ENCODE data around the gene TTR. TPM values are rescaled to one million over a fixed set of nuclear protein-coding genes. Genes with fewer than 3 reads are reported as not detected.

TTR gene
- polyA plus RNA-seq, 1 of the 3 experiments (the other 2 are of a cell fraction), result not detected

GRCh38 chr18:31632356-31632755, 40.7 kb downstream of the TTR start:
- H3K36me3 ChIP-seq (replicated peaks in 1 of 2; ENCODE audit: control insufficient read depth in 1 of 2, insufficient read depth in 2 of 2, low read length in 1 of 2), result peaks cover 0 to 2% of the 10 kb centered on the region in 2 experiments
- H3K9ac ChIP-seq, result no peak overlapping the region
- no peak overlapping the region for H3K4me2 ChIP-seq
- CTCF ChIA-PET, result no interaction called here
- no peaks in the 10 kb centered on the region for H3K9me2 ChIP-seq
- H3K9me3 ChIP-seq, result no peaks in the 10 kb centered on the region
- no peaks in the 10 kb centered on the region for H3K79me2 ChIP-seq (ENCODE audit: insufficient read depth)
- H3K27ac ChIP-seq (ENCODE audit: low read depth in 2 of 2, low read length in 1 of 2), result no peak overlapping the region
- no peaks in the 10 kb centered on the region for H3F3A ChIP-seq (replicated peaks; ENCODE audit: insufficient read depth)
- WGBS (ENCODE audit: low lambda C conversion rate), result 86% methylated on average over 1 of the region's 1 CpG
- POLR2A ChIA-PET, result no interaction called here
- H4K20me1 ChIP-seq (ENCODE audit: insufficient read depth), result no peaks in the 10 kb centered on the region
- H3K4me3 ChIP-seq (ENCODE audit: low read depth in 2 of 2, low read length in 1 of 2), result no peak overlapping the region
- DNase-seq, result no peak
- no peaks in the 10 kb centered on the region for H3K4me1 ChIP-seq (ENCODE audit: control insufficient read depth in 1 of 2, insufficient read depth in 2 of 2, low read depth in 1 of 2, low read length in 1 of 2)
- no peaks in the 10 kb centered on the region for H3K27me3 ChIP-seq (ENCODE audit: insufficient read depth)
- TF ChIP-seq POLR2AphosphoS5 (IDR thresholded peaks at IDR 0.05; ENCODE audit: low read depth, low read length) (no peak), GABPA (IDR thresholded peaks at IDR 0.05; ENCODE audit: low read depth) (no peak), USF2 (IDR thresholded peaks at IDR 0.05; ENCODE audit: borderline replicate concordance, low read depth, low read length) (no peak)
- H2AFZ ChIP-seq (ENCODE audit: low read depth), result no peak overlapping the region

- ChIA-PET POLR2A (no interaction called here), CTCF (interaction anchor here (1.2 kb wide), 1 partner anchor 85 kb away, joined by 3 read pairs; no protein-coding TSS in a partner anchor)
- 94% methylated on average over 9 of the region's 10 CpGs for WGBS (ENCODE audit: low lambda C conversion rate)
- H4K20me1 ChIP-seq (ENCODE audit: insufficient read depth), result no peaks in the 10 kb centered on the region
- no peak for DNase-seq
- H3K27ac ChIP-seq (ENCODE audit: low read depth in 2 of 2, low read length in 1 of 2), result no peak overlapping the region
- no peak overlapping the region for H3K4me2 ChIP-seq
- no peaks in the 10 kb centered on the region for H3K9me2 ChIP-seq
- TF ChIP-seq TCF12 (IDR thresholded peaks at IDR 0.05) (no peak), USF1 (IDR thresholded peaks at IDR 0.05; ENCODE audit: borderline replicate concordance, low read depth) (no peak), USF2 (IDR thresholded peaks at IDR 0.05; ENCODE audit: borderline replicate concordance, low read depth, low read length) (no peak), FOXM1 (IDR thresholded peaks at IDR 0.05; ENCODE audit: low read depth) (no peak), MXI1 (IDR thresholded peaks at IDR 0.05; ENCODE audit: low read depth, low read length) (no peak), POLR2AphosphoS5 (IDR thresholded peaks at IDR 0.05; ENCODE audit: low read depth, low read length) (no peak), SIN3A (IDR thresholded peaks at IDR 0.05; ENCODE audit: borderline replicate concordance, low read depth, low read length) (no peak), NFIC (IDR thresholded peaks at IDR 0.05; ENCODE audit: borderline replicate concordance) (no peak), RXRA (IDR thresholded peaks at IDR 0.05; ENCODE audit: borderline replicate concordance, low read depth) (no peak), FOXJ3 (CRISPR knock-in tag; IDR thresholded peaks at IDR 0.05) (no peak), GABPA (IDR thresholded peaks at IDR 0.05; ENCODE audit: low read depth) (no peak), FOSL2 (IDR thresholded peaks at IDR 0.05; ENCODE audit: borderline replicate concordance, low read depth) (no peak)
- H3K4me3 ChIP-seq (ENCODE audit: low read depth in 2 of 2, low read length in 1 of 2), result no peak overlapping the region
- no peak overlapping the region for H2AFZ ChIP-seq (ENCODE audit: low read depth)
- H3K9ac ChIP-seq, result no peak overlapping the region
- no peaks in the 10 kb centered on the region for H3F3A ChIP-seq (replicated peaks; ENCODE audit: insufficient read depth)
- H3K79me2 ChIP-seq (ENCODE audit: insufficient read depth), result no peaks in the 10 kb centered on the region
- no peaks in the 10 kb centered on the region for H3K4me1 ChIP-seq (ENCODE audit: control insufficient read depth in 1 of 2, insufficient read depth in 2 of 2, low read depth in 1 of 2, low read length in 1 of 2)
- H3K9me3 ChIP-seq, result no peaks in the 10 kb centered on the region
- H3K36me3 ChIP-seq (replicated peaks in 1 of 2; ENCODE audit: control insufficient read depth in 1 of 2, insufficient read depth in 2 of 2, low read length in 1 of 2), result peaks cover 0 to 2% of the 10 kb centered on the region in 2 experiments
- no peaks in the 10 kb centered on the region for H3K27me3 ChIP-seq (ENCODE audit: insufficient read depth)
These were observed 42.0 kb downstream of the TTR start for GRCh38 chr18:31633392-31634330.
